Dedifferentiated amniotic fluid mesenchymal stem cell (primary cell): ENCODE data around the gene CNST.
"Not testable (repeated sequence)": the region's sequence is repeated elsewhere in the genome, so short reads cannot be mapped to it uniquely, and the experiment has no call there.

Source experiments
- DNase-seq: peaks from one replicate; pipeline ENCODE4 v3.0.0-alpha.2; 2016; ENCODE audit errors: extremely low spot score

Gene CNST

GRCh38 chr1:246618240-246618808 is 52.1 kb downstream of the CNST start:
- DNase-seq, result no peak

DNA sequence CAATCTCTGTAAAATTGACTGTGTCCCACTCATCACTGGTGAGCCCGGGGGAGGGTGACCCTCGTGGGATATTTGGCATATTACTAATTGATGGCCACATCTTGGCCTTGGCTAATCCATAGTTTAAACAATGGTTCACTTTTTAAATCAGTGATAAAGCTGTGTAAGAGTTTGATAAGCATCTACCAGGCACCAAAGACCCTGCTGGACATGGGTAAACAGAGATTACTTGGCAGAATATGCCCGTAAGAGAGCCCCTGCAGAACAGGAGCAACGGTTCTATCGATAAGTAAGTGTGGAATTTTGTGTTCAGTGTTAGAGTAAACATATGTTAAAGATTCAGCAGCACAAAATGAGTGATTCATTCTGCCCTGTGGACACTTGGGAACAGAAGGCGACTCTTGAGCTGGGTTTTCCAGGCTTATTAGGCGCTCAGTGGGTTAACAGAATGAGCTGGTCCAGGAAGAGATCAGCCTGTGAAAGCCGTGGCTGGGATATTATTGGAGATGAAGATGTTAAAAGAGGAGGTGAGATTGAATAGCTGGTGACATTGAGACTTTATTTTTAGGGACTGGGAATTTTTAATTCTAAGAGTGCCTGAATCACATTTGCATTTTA is 55.9 kb downstream of the CNST start:
- DNase-seq, result no peak

GRCh38 chr1:246624091-246624490 is 57.8 kb downstream of the CNST start:
- DNase-seq, result no peak

DNA sequence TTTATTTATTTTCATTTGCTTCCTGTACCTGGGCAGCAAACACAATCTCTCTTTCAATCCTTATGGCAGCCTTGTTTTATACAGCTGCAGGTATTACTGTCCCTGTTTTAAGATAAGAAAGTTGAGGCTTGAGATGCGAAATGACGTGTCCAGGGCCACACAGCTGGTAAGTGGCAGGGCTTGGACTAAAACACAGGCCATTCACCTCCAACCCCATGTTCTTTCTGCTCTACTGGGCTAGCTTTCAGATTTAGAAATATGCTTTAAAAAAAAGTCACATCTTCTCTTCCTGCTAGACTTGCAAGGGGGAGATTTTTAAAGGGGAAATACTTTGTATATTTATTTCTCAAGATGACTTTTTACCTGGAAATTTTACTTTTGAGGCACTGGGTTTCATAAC is 62.8 kb downstream of the CNST start:
- DNase-seq, result no peak

DNA sequence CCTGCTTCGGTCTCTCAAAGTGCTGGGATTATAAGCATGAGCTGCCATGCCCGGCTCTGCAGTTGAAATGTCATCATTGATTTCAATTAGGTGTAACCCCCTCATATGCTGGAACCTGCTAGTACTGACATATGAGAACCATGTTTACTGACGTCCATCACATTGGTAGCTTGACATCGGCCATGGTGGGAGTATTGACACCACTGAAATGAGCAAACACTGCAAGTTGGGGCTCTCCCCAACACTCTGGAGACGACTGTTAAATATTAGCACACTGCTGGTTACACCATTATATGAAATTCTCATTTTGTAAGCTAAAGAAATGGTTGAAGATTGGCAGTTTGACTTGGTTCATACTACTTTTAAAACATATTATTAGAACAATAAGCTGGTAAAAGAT is 63.7 kb downstream of the CNST start:
- no peak for DNase-seq

- DNase-seq, result peak; percentile 72
Observed at GRCh38 chr1:246631426-246631825, 65.2 kb downstream of the CNST start.

- DNase-seq, result peak; percentile 85
Observed at GRCh38 chr1:246632281-246633168, 66.3 kb downstream of the CNST start.

DNA sequence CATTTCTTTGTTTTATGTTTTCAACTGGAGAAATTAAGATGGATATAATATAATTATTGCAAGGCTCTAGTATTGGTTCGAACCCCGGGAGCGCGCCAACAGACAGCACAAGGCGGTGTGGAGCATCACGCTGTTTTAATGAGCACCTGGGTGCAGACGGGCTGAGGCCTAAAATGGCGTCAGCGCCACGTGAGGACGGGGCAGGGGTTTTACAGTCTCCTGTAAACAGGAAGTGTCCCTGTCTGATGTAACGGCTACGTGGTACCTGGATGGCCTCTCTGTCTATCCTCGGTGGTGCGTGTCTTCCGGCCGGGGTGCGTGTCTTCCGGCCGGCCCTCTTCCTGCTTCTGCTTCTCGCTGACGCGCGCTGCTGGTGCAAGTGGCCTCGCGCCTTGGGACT is 68.4 kb downstream of the CNST start:
- DNase-seq, result not testable (repeated sequence)

DNA sequence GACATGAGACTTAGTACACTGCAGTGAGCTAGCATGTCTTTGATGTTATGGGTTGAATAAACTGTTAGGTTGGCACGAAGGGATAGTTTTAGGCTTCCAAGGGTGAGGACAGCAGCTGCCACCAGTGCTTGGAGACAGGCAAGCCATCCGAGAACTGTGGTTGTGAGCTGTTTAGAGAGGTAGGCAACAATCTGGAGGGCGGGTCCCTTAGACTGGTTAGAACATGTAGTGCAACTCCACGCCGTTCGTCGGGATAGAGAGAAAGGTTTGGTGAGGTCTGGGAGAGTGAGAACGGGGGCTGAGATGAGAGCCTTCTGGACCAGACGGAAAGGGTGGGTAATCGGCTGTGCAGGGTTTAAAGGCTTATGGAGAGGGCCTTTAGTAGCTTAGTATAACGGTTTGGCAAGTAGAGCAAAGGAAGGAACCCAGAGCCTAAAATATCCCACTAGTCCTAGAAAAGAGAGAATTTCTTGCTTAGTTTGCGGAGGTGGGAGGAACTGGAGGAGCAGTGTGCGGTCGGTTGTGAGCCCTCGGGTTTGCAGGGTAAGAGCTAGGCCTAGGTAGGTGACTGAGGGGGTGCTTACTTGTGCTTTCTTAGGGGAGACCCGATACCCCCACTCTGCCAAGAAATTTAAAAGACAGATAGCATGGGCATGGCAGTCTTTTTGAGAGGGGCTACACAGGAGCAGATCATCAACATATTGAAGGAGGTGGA is 72.8 kb downstream of the CNST start:
- no peak for DNase-seq

DNA sequence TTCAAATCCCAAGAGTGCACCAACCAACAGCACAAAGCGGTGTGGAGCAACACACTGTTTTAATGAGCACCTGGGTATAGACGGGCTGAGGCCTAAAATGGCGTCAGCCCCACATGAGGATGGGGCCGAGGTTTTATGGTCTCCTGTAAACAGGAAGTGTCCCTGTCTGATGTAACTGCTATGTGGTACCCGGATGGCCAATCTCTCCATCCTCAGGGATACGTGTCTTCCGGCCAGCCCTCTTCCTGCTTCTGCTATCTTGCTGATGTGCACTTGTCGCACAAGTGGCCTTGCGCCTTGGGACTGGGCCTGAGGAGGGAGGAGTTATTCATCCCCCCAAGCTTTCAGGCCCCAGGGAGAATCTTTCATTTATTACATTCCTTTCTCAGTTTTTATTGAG is 73.5 kb downstream of the CNST start:
- DNase-seq, result no peak

GRCh38 chr1:246640747-246641146 is 74.5 kb downstream of the CNST start:
- DNase-seq, result no peak

DNA sequence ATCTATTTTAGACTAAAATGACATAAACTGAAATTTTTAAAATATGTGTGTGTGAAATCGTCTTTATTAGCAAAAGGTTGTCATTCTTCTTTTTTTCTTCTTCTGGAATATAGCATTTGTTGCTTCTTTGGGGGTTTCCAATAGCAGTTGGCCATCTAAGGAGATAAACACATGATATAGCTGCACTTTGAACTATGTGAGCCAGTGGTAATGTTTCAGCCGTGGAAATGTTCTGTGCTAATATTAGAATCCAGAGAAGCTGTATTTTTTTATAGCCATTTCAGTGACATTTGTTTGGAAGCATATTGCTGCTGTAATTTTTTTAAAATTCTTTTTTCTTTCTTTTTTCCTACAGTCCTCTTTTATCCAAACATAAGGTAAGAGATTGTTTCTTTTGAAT is 75.1 kb downstream of the CNST start:
- no peak for DNase-seq

DNA sequence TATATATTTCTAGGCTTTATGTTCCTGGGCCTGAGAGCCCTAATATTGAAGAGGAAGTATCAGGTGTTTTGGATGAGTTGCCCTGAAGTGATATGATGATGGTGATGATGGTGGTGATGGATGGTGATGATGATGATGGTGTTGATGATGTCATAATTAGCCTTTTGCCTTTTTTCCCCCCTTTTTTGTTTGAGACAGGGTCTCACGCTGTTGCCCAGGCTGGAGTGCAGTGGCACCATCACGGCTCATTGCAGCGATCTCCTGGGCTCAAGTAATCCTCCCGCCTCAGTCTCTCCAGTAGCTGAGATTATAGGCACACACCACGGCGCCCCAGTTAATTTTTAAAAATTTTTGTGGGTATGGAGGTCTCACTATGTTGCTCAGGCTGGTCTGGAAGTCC is 76.5 kb downstream of the CNST start:
- DNase-seq, result no peak

- no peak for DNase-seq
Observed at GRCh38 chr1:246647113-246647512, 80.9 kb downstream of the CNST start.

DNA sequence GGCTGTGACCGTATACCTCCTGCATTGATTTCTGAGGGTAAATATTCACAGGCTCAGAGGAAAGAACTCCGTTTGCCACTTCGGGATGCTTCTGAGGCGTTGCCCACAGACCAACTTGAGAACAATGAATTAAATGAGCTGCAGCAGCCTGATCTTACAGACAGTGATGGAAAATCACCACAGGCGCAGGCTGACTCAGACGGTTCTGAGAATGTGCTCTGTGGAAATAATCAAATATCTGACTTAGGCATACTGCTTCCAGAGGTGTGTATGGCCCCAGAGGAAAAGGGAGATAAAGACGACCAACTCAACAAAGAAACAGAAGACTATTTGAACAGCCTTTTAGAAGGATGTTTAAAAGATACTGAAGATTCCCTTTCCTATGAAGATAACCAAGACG is 81.3 kb downstream of the CNST start:
- DNase-seq, result no peak

DNA sequence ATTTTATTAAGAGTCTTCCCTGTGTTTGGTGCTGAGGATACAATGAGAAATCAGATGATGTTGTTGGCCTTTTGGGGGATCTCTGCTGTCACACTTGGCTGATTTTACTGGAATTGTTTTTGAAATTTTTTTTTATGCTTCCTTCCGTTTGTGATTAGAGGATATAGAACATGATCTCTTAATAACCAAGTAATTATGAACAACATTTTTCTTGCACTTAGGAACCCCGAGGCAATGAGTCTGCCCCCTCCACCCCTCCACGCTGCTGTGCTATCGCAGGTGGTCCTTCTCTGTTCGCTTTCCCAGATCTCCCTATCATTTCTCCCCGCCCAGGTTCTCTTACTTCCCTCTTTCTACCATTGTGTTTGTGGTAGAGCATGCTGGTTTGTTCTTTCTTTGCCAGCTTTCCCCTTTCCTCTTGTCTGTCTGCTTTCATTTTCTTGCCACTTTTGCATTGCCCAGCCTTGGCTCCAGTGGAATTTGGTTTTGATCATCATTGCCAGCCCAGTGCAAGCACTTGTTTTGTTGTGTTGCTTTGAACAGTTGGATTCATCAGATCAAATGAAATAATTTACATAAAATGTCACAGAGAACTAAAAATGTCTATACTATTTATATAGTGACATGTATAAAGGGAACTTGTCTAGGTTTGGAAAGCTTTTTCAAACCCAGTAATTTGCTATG is 84.9 kb downstream of the CNST start:
- DNase-seq, result no peak

- no peak for DNase-seq
Observed at GRCh38 chr1:246658567-246658966, 92.3 kb downstream of the CNST start.

- DNase-seq, result no peak
Observed at GRCh38 chr1:246659594-246660140, 93.4 kb downstream of the CNST start.

GRCh38 chr1:246661451-246661850 is 95.2 kb downstream of the CNST start:
- DNase-seq, result no peak

DNA sequence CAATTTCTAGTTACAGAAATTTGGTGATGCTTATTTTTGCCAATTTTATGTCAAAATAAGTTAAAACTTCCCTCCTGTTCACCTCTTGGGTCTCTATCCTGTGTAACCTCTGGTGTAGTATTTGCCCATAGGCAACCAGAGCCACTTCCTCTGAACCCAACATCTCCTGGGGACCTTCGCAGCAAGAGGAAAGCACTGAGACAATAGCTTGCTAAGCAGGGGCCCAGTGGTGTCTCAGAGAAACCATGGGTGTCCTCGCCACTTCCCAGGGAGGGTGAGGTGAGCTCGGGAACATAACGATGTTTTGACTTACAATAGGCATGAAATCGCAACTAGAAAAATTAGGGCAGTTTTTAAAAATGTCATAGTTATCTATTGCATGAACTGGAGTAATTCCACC is 101.5 kb downstream of the CNST start:
- DNase-seq, result no peak

DNA sequence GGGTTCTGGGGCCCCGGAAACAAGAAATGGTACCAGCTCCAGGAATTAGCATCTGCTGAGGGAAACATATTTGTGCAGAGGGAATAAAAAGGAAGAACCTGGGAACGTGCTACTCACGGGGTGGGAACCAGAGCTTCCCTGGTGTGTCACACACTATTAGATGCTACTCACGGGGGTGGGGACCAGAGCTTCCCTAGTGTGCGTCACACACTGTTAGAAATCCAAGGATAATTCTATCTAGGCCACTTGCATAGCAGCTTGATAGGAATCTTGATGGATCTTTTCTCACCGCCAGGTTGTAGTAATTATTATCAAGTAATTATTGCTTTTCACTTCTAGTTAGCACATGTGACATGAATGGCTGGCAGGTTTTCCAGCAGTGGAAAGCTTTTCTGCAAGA is 103.4 kb downstream of the CNST start:
- no peak for DNase-seq

- DNase-seq, result no peak
Observed at GRCh38 chr1:246674049-246674448, 107.8 kb downstream of the CNST start.
